GM12874 (cell line): ENCODE measurements around the gene CMTM1.

Experiments
- CTCF ChIP-seq: IDR thresholded peaks from 2 replicates; pipeline ENCODE4 v1.5.1; 2011; ENCODE audit warnings: low read depth, mild to moderate bottlenecking, control low read depth, low read length, moderate library complexity; ENCODE audit not compliant: insufficient read depth

Gene CMTM1

GRCh38 chr16:66623755-66624154, 57.5 kb downstream of the CMTM1 start:
- no peak for TF ChIP-seq CTCF
